ENCODE data around the gene C10orf95.

The C10orf95 gene

DNA sequence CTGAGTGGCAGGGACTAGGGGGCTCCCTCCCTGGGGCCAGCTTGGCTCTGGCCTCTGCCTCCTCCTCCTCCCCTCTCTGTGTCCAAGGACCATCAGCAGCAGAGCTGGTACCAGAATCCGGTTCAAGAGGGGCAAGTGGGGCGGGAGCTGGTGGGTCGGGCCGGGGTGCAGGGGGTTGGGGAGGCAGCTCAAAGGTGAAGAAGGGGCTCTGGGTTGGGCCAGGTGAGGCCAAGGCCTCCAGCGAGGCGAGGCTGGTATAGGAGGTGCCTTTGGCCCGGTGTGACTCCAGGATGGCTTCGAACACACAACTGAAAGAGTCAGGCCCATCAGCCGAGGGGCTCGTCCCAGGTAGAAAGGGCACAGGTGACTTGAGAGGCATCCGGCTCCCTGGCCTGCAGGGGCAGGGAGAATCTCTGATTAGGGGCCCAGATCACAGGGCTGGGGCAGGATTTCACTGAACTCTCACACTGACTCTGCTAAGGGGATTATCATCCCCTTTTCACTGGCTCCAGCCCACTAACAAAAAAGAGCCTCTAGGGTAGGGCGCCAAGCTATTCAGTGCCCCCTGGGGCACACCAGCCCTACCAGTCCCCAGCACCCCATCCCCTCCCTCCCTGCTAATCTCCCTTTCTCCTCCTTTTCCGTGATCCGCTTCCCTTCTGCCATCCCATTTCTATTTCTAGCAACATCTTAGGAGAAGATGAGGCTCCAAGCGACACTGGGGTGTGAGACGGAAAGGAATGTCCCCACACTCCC lies 37.4 kb downstream of the C10orf95 start:
- DNase-seq, result no peak

DNA sequence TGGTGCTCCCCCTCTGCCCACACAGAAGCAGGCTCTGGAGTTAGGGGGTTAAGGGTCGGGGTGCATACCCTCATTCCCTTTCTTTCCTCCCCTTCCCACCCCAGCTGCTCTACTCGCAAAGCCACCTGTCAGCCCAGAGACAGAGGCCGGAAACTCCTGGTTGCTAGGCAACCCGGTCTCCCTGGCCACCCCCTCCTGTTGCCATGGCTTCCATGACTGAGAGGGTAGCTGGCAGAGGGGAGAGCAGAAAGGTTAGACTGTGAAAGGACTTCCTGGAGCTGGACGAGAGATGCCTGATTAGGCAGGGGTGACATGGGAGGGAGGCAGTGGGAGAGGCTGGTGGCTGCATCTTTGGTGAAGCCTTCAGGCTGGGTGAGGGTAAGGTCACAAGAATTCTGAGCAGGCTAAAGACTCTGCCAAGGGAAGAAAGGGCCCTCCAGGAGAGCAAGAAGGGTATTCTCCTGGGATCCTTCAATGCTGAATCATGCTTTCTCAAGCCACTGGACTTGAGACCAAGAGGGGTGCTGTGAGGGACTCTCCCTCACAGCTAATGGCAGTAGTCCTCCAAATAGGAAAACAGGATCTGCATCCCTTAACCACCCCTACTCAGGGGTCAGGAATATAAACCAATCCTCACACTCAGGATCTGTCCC lies 38.2 kb downstream of the C10orf95 start:
- DNase-seq, result no peak

DNA sequence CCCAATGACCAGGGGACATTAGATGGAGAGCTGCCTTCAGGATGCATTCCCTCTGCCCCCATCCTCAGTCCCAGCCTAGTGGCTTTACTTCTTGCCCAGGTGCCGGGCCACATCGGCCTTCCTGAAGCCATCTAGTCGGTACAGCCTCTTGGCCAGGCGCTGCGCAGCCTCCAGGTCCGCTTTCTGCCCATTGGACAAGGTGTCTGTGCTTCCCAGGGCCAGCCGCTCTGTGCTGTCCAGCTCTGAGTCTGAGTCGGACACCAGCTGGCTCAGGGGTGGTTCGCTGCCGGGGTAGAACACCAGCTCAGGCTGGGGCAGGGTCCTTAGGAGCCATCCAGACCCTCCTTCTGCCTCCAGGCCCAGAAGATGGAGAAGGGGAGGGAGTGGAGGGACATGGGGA lies 39.0 kb downstream of the C10orf95 start:
- no peak for DNase-seq

DNA sequence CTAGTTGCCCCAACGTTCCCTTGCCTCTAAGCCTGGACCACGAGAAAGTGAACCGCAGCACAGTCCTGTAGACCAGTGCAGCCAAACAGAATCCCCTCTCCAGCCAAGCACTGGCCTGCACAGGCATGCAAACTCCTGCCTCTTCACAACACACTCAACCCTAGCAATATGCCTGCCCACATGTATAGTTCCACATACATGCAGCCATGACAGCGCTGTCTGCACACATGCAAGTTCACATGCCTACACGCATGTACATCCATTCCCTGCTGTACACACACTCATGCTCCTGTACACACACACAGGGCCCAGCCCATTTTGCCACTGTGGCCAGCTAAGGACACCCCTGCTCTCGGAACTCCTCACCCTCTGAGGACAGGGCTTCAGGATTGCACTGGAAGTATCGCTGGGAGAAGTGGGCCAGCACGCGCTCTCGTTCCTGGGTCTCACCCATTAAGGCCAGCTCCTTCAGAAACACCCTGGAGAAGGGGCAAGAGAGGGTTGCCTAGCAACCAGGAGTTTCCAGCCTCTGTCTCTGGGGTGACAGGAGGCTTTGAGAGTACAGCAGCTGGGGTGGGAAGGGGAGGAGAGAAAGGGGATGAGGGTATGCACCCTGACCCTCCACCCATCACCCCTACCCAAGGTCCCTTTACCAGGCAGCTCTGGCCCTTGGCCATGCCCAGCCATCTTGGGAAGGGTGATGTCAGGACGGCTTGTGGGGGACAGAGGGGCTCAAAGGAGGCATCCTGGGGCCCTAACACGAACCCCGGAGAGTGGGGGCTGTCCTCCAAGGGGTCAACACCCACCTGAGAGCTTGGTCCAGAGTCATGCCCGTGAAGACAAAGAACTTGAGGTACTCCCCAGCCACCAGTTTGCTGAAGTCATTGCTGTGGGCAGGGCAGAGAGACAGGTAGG lies 39.7 kb downstream of the C10orf95 start:
- no peak for DNase-seq

DNA sequence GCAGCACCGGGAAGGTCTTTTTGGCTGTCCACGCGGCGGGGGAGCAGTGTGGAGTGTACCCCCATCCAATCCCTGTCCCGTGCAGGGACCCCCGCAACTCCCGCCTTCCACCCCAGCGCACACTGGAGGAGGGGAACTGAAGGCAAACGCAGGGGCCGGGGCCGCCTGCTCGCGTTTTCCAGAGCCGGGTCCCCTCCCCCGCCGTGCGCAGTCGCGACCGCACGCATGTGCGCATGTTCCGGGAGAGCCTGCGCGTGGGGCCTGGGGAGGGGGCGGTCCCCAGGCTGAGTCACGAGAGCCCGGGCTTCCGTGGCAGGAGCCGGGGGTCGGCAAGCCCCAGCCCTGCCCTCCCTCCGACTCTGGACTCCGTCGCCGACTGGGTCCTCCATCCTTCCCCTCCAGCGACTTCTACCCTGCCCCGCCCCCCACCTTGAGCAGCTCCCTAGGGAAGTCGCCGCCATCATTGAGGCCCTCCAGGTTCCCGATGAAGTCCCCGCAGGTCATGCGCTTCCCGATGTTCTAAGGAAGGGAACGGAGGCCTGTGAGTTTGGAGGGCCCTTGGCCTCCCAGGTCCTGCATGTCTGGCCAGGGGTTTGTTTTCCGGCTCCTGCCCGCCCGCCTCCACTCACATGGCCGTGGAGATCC lies 40.8 kb downstream of the C10orf95 start:
- DNase-seq, result no peak

DNA sequence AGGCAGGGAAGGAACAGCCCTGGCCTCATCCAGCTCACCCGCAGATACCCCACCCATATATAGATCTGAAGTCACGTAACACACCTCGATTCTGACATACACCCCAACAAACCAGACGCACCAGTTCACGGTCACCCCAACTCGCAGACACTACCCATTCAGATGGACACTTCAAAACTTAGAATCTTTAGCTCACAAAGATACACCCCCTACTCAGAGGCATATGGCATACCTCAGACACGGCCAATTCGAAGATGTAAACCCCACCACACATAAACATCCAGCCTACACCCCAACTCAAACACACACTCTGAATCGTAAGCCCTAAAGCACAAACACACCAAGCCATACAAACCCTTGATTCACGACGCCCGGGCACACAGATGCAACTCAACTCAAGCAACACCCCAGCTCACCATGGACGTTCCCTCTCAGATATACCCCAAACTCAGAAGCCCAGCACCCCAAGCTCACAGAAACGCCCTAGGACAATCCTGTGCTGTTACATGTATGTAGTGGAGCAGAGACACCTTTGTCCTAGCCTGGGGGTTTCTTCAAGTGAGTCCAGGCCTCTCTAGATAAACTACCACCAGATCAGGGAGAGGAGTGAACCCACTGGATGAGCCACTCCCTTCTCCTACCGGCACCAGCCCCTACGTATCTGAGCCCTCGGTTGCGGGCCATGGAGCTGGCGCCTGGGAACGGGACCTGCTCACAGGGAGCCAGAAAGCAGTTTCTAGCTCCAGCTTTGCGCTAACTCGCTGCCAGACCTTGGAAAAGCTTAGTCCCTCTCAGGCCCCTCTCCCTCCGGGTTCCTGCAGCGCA lies 41.5 kb downstream of the C10orf95 start:
- DNase-seq, result no peak

DNA sequence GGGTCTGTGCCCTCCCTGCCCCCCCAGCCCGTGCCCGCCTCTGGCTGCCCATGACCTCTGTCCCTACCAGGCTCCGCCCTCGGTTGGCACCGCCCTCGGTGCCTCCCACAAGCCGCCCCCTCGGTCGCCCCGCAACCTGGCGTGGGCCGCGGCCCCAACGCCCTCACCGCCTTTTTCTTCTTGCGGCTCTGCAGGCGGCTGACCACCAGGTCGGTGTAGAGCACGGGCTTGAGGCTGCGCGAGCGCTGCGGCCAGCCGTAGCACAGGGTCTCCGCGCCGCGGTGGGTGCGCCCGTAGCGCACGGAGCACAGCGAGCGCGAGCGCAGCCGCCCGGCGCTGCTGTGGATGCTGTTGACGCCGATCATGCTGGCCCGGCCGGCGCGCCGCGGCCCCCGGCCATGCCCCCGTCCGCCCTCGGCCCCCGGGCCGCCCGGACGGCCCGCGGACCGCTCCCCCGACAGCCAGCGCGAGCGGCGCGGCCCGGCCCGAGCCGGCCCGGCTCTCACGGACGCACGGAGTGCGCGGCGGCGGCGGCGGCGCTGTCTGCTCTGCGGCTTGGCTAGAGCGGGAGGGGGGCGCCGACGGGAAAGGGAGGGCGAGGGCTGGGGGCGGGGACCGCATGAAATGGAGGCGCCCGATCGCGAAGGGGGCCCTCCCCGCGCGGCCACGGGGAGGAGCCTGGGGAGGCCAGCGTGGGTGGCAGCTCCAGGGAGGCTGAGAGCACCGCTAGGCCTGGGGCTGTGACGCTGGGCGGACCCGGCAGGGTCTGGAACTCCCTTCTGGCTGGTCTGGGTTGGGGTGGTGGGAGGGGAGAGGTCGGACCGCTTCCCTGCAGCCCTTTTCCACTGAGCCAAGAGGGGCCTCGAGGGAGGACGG lies 42.4 kb downstream of the C10orf95 start:
- no peak for DNase-seq

DNA sequence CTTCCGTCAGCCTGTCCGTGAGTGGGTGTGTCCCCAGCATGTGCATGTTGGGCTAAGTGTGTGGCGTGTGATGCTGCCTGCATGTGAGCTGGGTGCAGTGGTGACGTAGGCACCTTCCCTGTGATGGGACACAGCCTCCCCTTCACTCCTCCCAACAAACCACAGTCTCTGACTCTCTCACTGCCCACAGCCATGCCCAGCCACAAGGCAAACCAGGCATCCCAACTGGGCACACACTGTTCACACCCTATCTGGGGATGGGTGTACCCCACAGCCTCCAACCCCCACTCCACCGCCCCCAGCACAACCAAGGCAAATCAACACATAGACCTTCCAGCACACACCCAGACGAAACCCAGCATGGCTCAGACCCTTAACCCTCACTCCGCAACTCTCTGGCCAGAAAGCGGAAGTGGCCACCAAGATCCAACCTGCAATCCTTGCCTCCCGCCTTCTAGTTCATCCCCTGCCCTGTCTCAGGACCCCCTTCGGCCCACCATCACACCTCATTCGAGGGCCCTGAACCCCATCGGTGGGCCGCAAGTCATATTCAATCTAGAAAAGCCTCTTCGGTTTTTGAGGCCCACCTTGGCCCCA lies 43.1 kb downstream of the C10orf95 start:
- no peak for DNase-seq

DNA sequence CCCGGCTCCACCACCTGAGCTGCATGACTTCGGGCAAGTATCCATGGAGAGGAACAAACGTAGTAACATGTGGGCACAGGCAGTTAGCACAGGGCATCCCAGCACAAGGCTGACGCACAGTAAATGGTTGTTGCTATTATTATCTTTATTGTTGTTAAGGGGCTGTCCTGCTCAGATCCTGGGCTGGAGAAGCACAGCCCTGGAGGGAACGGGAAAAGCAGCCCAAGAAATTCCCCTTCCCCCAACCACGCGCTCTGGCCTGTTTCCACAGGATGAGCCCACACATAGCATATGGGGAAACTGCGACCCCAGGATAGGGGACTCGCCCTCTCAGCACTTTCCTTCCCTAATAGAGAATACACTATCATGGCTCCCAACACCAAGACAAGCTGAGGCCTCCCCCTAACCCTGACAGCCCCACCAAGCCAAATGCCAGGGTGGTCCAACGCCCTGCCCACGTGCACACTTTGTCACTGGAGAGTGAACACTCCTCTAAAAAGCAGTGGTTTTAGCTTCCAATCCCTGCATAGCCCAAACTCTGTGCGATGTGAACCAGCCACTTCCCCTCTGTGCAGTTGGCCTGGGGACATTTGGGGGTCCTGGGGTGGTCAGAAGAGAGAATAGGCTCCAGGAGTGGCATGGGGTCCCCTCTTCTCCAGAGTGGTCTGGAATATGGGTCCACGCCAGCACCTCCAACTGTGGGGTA lies 43.8 kb downstream of the C10orf95 start:
- DNase-seq, result no peak

DNA sequence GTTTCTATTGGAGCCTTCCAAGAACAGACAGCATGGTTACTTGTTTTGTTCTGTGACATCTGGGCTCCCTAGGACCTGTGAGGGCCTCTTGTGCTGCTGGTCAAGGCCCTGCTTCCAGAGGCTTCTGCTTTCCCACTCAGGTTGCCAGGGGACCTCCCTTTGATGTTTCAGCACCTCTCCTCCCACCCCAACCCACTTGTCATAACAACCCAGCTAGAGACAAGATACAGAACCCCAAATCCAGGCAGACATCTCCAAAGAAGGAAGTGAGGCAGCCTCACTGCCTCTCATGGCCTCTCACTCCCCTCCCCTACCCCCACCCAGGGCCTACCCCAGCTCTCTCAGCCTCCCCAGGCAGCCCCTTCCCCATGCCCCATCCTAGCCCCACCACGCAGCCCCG lies 44.5 kb downstream of the C10orf95 start:
- no peak for DNase-seq

DNA sequence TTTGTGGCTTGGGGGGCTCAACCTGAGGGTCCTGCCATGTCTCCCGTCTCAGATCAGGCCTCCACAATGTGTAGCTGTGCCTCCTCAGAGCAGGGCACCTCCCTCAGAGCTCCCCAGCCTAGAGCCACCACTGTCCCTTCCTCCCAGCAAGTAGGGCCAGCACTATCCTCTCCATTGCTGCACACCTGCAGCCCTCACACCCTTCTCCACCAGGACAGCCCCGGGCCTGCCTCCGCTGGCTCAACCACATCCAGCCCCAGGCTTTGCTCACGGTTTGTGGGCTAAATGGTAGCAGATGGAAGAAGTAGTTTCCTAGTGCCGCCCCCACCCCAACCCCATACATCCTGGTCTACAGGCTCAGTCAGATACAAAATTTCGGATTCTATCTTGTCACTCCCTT lies 45.7 kb downstream of the C10orf95 start:
- DNase-seq, result no peak

DNA sequence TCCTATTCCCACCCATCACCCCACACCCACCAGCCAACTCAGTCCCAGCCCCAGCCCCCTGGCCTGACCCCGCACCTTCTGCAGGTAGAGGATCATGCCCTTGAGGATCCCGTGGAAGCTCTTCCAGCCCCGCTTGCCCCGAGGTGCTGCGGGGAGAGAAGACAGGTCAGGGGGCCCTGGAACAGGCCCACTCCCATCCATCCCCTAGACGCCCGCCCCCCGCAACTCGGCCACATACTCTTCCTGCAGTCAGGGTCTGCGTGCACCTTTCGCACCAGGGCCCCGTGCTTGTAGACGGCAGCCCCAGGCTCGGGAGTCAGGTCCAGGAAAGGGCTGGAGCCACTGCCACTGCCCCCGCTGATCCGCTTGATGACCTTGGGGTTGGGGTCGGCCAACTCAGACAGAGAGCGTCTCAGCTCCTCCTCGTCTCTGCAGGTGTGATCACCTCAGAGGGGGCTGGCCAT lies 46.2 kb downstream of the C10orf95 start:
- DNase-seq, result no peak

DNA sequence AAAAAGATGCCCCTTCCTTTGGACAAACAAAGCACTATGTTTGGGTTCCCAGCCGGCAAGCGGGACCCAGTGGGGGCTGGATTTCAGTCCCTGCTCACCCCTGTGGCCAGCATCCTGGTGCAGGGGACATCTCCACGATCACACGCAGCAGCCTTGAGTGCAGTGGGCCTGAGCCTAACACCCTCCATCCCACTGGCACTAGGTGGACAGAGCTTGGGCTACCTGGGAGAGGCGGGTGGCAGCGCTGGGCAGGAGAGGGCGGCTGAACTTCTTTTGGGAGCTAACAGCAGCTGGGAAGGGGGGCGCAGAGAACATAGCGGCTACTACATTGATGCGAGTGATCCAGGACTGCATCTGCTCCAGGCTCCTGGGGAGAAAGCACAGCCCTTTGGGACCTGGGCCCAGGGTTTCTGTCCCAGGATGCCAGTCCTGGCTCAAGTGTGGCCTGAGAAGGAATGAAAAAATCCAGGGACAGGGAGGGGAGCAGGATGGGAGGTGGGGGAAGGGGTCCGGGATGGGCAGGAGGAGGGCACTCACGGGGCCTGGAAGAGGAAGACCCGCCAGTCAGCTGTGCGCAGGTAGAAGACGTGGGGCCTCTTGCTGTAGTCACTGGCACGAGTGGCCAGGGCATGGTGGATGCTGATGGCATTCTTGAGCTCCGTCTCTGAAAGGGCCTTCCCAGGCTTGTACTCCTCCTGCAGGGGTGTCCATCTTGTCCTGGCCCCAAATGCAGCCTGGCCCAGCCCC lies 46.8 kb downstream of the C10orf95 start:
- DNase-seq, result no peak

DNA sequence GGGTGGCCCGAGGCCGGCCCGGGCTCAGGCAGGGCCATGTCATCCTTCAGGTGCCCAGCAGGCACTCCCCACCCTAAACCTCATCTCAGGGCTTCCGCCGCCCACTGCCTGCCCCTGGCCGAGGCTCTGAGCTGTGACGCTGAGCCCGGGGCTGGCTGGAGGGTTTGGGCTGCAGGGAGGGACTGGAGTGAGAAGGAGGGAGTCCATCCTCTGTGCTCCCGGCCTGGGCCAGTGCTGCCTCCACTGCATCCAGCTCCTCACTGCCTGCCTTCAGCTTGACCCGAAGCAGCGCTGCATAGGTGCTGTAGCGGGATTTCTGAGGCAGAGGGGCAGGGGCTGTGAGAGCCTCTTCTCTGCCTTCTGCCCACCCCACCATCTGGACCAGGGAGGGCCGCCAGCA lies 48.2 kb downstream of the C10orf95 start:
- no peak for DNase-seq

DNA sequence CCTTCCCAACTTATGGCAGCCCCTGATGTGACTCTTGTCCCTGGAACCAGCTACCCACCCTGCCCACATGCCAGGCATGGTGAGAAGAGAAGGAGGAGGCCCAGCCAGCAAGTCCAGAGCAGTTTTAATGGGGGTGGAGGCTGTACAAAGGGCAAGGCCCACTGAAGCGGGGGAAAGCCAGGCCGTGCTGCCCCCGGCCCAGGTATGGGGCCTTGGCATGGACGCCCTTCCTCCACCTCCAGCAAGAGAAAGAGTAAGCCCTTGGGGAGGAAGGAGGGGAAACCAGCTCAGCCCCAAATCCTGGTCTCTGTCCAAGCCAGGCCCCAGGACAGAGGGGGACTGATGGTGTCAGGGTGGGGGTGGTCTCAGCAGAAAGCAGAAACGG lies 48.8 kb downstream of the C10orf95 start:
- DNase-seq, result no peak

DNA sequence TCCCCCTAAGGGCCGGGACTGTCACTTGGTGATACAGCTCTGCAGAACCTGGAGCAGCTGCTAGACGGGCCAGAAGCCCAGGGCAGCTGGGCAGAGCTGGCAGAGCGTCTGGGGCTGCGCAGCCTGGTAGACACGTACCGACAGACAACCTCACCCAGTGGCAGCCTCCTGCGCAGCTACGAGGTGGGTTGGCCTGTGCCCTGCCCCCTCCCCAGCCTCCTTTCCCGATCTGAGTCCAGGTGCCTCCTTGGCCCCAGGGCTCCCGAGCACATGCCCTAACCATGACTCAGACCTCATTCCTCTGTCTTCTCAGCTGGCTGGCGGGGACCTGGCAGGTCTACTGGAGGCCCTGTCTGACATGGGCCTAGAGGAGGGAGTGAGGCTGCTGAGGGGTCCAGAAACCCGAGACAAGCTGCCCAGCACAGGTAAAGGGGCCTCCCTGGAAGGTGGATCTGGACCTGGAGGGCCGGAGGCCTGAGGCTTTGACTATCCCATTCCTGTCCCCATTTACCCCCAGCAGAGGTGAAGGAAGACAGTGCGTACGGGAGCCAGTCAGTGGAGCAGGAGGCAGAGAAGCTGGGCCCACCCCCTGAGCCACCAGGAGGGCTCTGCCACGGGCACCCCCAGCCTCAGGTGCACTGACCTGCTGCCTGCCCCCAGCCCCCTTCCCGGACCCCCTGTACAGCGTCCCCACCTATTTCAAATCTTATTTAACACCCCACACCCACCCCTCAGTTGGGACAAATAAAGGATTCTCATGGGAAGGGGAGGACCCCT lies 49.4 kb downstream of the C10orf95 start:
- no peak for DNase-seq

DNA sequence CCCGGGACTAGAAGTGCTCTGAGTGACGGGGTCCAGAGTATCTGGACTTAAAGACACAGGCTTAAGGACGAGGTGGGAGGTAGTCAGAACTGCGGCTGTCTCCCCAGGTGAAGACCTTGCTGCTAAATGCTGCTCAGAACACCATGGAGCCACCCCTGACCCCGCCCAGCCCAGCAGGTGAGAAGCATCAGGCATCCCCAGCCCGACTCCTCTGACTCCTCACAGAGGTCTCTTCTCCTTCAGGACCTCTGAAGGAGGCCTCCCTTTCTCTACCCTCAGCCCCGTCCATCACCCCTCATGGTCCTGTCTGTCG lies 50.0 kb downstream of the C10orf95 start:
- DNase-seq, result no peak

DNA sequence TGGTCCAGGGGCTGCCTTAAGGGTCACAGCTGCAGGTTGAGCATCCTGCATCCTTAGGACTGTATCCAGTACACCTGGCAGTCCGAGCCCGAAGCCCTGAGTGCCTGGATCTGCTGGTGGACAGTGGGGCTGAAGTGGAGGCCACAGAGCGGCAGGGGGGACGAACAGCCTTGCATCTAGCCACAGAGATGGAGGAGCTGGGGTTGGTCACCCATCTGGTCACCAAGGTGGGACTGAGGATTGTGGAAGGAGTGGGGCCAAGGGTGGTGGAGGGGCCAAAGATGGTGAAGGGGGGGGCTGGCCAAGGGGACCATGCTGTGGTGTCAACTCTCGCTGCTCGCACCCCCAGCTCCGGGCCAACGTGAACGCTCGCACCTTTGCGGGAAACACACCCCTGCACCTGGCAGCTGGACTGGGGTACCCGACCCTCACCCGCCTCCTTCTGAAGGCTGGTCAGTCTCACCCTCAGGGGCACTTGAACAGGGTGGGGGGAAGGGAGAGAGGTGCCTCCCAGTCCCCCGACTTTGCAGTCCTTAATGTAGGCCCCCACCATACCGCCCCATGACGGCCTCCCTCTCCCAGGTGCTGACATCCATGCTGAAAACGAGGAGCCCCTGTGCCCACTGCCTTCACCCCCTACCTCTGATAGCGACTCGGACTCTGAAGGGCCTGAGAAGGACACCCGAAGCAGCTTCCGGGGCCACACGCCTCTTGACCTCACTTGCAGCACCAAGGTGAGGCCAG lies 50.6 kb downstream of the C10orf95 start:
- DNase-seq, result no peak

Data from cortex of kidney (tissue), 1 donor.